A673 (cell line): Measurements from ENCODE around the gene MSI2. TPM values are rescaled to one million over a fixed set of nuclear protein-coding genes. Genes with fewer than 3 reads are reported as not detected.
A peak's percentile ranks its signal among the peaks of the same experiment; 100 is the strongest.

Source experiments
- BruUV-seq: library from RNA; stranded (reverse); fragments of 400-500 nt; replicated peaks from 2 replicates; lab custom pipeline; 2021; lab: Mats Ljungman, UMichigan
- CTCF ChIA-PET: fragments of 300-600 bp; sonication (Branson Sonifier 250); formaldehyde crosslinking; loops from one replicate; lab custom pipeline; 2022; ENCODE audit warnings: antibody characterized with exemption; lab: Charles Lee
- POLR2A ChIA-PET: fragments of 300-600 bp; sonication (Branson Sonifier 250); formaldehyde crosslinking; loops from one replicate; lab custom pipeline; 2022; ENCODE audit warnings: antibody characterized with exemption; ENCODE audit not compliant: low non-redundant PET; lab: Charles Lee
- DNase-seq: peaks from one replicate; pipeline ENCODE4 v3.0.0-alpha.2; 2015; ENCODE audit warnings: low spot score
- H3K27ac ChIP-seq: fragments of 200-600 bp; sonication (generic); 2 replicates; pipeline ENCODE4 v1.5.1; 2016; ENCODE audit warnings: mixed run types, low read depth, mild to moderate bottlenecking, mixed read lengths, antibody characterized with exemption, low read length; ENCODE audit not compliant: poor library complexity, severe bottlenecking
- H3K27me3 ChIP-seq: fragments of 200-600 bp; sonication (generic); replicated peaks from 2 replicates; pipeline ENCODE4 v1.6.1; 2017; ENCODE audit warnings: mixed run types, low read depth, mild to moderate bottlenecking, mixed read lengths, antibody characterized with exemption, low read length; ENCODE audit not compliant: insufficient read depth, poor library complexity
- H3K36me3 ChIP-seq: fragments of 200-600 bp; sonication (generic); 2 replicates; pipeline ENCODE4 v1.6.1; 2016; ENCODE audit warnings: mixed run types, mild to moderate bottlenecking, mixed read lengths, antibody characterized with exemption, low read length; ENCODE audit not compliant: insufficient read depth, poor library complexity, severe bottlenecking
- H3K4me1 ChIP-seq: fragments of 200-600 bp; sonication (generic); 2 replicates; pipeline ENCODE4 v1.6.1; 2017; ENCODE audit warnings: mixed run types, mild to moderate bottlenecking, mixed read lengths, antibody characterized with exemption, low read length; ENCODE audit not compliant: insufficient read depth, poor library complexity, severe bottlenecking
- H3K4me3 ChIP-seq: fragments of 200-600 bp; sonication (generic); 2 replicates; pipeline ENCODE4 v1.5.1; 2016; ENCODE audit warnings: low read depth, mixed run types, mild to moderate bottlenecking, mixed read lengths, low read length; ENCODE audit not compliant: poor library complexity, severe bottlenecking
- H3K9me3 ChIP-seq: fragments of 200-600 bp; sonication (generic); 2 replicates; pipeline ENCODE4 v1.6.1; 2016; ENCODE audit warnings: mixed run types, low read depth, mild to moderate bottlenecking, mixed read lengths, antibody characterized with exemption, low read length; ENCODE audit not compliant: poor library complexity, severe bottlenecking
- CTCF ChIP-seq: fragments of 300-800, 200-600 bp; sonication (generic); conservative IDR thresholded peaks from 2 replicates; pipeline ENCODE4 v1.5.1; 2017; ENCODE audit warnings: low read depth, mild to moderate bottlenecking, antibody characterized with exemption, low read length, moderate library complexity, mixed read lengths
- EZH2 ChIP-seq: fragments of 200-600 bp; sonication (generic); IDR thresholded peaks from 2 replicates; pipeline ENCODE4 v1.6.1; 2017; ENCODE audit warnings: borderline replicate concordance, low read depth, mild to moderate bottlenecking, mixed read lengths, antibody characterized with exemption, low read length; ENCODE audit not compliant: poor library complexity, severe bottlenecking
- intact Hi-C: fragments of 100-400 bp; cut with micrococcal nuclease; formaldehyde crosslinking; loops from one replicate; pipeline ENCODE4 v1.10.0; 2022; ENCODE audit not compliant: unreplicated experiment
- total RNA-seq: library from RNA; stranded (reverse); gene quantifications from 2 replicates; pipeline ENCODE4 v1.2.3, GENCODE V29; 2021

MSI2 gene
- total RNA-seq, 1 experiment from 2014 or later, result 108 TPM

GRCh38 chr17:57577751-57578607 is 321.7 kb downstream of the MSI2 start:
- POLR2A ChIA-PET, result interaction anchor here (0.7 kb wide), 1 partner anchor 448 kb away, joined by 3 read pairs; no protein-coding TSS in a partner anchor
- peak overlapping the region; percentile 55 for H3K27ac ChIP-seq

GRCh38 chr17:57578608-57579225 is 322.4 kb downstream of the MSI2 start:
- peaks cover 27% of the 10 kb centered on the region for H3K4me1 ChIP-seq

More at GRCh38 chr17:57577751-57578607, 321.7 kb downstream of the MSI2 start:
- Histone ChIP-seq H3K9me3 (no peaks in the 10 kb centered on the region), H3K27me3 (no peaks in the 10 kb centered on the region), H3K4me1 (peaks cover 27% of the 10 kb centered on the region), H3K4me3 (peak overlapping the region; percentile 36), H3K36me3 (no peaks in the 10 kb centered on the region)
- CTCF ChIA-PET, result interaction anchor here (0.6 to 1.8 kb wide), 5 partner anchors 20 to 335 kb away, joined by 4 to 6 read pairs (median 4); no protein-coding TSS in a partner anchor
- TF ChIP-seq EZH2 (no peak), CTCF (no peak)
- intact Hi-C loops, result no loop called here
- DNase-seq, result peak; percentile 91
- BruUV-seq, result no TSS peak

More at GRCh38 chr17:57578608-57579225, 322.4 kb downstream of the MSI2 start:
- peak overlapping the region; percentile 36 for H3K4me3 ChIP-seq
- intact Hi-C loops, result no loop called here
- H3K36me3 ChIP-seq, result no peaks in the 10 kb centered on the region
- H3K27ac ChIP-seq, result peak overlapping the region; percentile 55
- POLR2A ChIA-PET, result no interaction called here
- H3K9me3 ChIP-seq, result no peaks in the 10 kb centered on the region
- CTCF ChIA-PET, result interaction anchor here (0.6 to 1.8 kb wide), 5 partner anchors 19 to 336 kb away, joined by 4 to 6 read pairs (median 4); no protein-coding TSS in a partner anchor
- peak; percentile 45 for DNase-seq
- no peak for TF ChIP-seq CTCF
- no peak for TF ChIP-seq EZH2
- no peaks in the 10 kb centered on the region for H3K27me3 ChIP-seq
- no TSS peak for BruUV-seq
